Measurements from ENCODE around the gene ADM5.

DNA sequence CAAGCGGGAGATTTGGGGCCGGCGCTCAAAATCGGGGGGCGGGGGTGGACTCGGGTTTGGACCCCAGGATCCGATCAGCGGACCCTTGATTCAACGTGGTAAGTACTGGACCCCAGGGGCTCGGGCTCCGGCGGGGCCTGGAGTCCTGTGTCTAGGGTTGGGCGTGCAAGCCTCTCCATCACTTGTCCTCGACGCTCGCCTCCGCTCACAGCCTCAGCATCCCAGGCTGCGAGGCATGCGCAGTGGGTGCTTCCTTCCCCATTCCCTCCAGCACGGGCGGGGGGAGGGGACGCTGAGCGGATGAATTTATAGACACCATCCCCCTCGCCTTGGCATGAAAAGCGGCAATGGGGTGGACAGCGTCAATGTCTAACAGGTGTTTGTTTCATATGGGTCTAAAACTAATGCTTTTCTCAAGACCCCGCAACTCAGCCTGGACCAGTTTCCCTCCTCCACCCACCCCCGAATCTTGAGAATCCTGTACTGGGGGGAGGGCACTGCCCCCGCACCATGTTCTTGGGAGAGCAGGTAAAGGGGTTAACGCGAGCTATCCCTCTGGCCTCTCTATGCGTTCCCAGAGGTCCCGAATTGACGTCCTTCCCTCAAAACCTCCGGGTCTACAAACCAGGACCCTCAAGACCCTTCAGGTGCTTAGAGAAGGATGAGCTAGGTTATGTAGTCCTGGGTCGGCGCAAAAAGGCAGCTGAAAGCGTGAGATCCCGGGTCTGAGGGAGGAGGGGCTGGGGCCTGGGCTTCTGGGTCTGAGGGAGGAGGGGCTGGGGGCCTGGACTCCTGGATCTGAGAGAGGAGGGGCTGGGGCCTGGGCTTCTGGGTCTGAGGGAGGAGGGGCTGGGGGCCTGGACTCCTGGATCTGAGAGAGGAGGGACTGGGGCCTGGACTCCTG is 2.1 kb downstream of the ADM5 start:
- TF ChIP-seq SREBF2 (IDR thresholded peaks at IDR 0.05) (no peak), CTCF (IDR thresholded peaks at IDR 0.05) (no peak)
